ENCODE results near the gene HIF1A.

GRCh38 chr14:61677479-61677878 is 17.8 kb upstream of the HIF1A start:
- TF ChIP-seq POLR2A (IDR thresholded peaks at IDR 0.05) (no peak), CTCF (IDR thresholded peaks at IDR 0.05) (no peak)

All from uterus (tissue), 2 donors.